ENCODE measurements around the gene CSF3. TPM values are rescaled to one million over a fixed set of nuclear protein-coding genes. Genes with fewer than 3 reads are reported as not detected.
"Not testable (repeated sequence)": the region's sequence is repeated elsewhere in the genome, so short reads cannot be mapped to it uniquely, and the experiment has no call there.

Gene CSF3
- total RNA-seq, 1 experiment from 2014 or later = 0.38 TPM

DNA sequence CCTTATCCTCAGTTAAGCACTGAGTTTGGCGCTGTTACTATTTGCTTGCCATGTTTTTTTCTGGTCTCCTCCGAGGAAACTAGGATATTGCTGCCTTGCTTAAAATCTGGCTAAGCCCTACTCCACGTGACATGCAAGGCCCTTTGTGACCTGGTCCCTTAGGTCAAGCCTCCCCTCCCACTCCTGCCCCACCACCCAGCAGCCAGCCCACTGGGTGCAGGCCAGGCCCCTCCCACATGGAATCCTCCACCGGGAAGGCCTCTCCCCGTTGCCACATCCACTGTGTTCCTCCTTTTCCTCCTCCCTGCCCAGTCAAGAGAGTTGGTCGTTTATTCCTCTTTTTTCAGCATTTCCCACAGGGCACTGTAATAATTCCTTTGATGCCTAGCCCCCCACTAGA is 18.4 kb upstream of the CSF3 start:
- H3K27me3 Mint-ChIP-seq (ENCODE audit: unreplicated experiment) = no peaks in the 10 kb centered on the region
- no peak overlapping the region for H3K27ac Mint-ChIP-seq (ENCODE audit: unreplicated experiment)
- H3K4me1 Mint-ChIP-seq (ENCODE audit: low read depth, unreplicated experiment) = no peaks in the 10 kb centered on the region
- BruUV-seq (replicated peaks) = no TSS peak
- TF ChIP-seq, protein P1, sequence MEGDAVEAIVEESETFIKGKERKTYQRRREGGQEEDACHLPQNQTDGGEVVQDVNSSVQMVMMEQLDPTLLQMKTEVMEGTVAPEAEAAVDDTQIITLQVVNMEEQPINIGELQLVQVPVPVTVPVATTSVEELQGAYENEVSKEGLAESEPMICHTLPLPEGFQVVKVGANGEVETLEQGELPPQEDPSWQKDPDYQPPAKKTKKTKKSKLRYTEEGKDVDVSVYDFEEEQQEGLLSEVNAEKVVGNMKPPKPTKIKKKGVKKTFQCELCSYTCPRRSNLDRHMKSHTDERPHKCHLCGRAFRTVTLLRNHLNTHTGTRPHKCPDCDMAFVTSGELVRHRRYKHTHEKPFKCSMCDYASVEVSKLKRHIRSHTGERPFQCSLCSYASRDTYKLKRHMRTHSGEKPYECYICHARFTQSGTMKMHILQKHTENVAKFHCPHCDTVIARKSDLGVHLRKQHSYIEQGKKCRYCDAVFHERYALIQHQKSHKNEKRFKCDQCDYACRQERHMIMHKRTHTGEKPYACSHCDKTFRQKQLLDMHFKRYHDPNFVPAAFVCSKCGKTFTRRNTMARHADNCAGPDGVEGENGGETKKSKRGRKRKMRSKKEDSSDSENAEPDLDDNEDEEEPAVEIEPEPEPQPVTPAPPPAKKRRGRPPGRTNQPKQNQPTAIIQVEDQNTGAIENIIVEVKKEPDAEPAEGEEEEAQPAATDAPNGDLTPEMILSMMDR (IDR thresholded peaks at IDR 0.05; ENCODE audit: unreplicated experiment) = no peak
- CTCF ChIA-PET = interaction anchor here (0.6 to 76.9 kb wide), 26 partner anchors 5 to 537 kb away, joined by 3 to 6506 read pairs (median 5); partner anchors contain the start of genes CSF3, ERBB2, GSDMA and GSDMB
- peaks cover 77% of the 10 kb centered on the region for H3K36me3 Mint-ChIP-seq (ENCODE audit: insufficient read depth, unreplicated experiment)
- DNase-seq = no peak
- H3K9me3 Mint-ChIP-seq (ENCODE audit: low read depth, unreplicated experiment) = no peaks in the 10 kb centered on the region
- no peak overlapping the region for H3K4me3 Mint-ChIP-seq (ENCODE audit: low read depth, unreplicated experiment)
- intact Hi-C loops (cut with micrococcal nuclease; ENCODE audit: unreplicated experiment) = no loop called here

- H3K9me3 Mint-ChIP-seq (ENCODE audit: low read depth, unreplicated experiment) = no peaks in the 10 kb centered on the region
- CTCF ChIA-PET = interaction anchor here (0.6 to 76.9 kb wide), 22 partner anchors 4 to 536 kb away, joined by 3 to 6506 read pairs (median 6); partner anchors contain the start of genes CSF3, ERBB2, GSDMA and GSDMB
- TF ChIP-seq, protein P1 (IDR thresholded peaks at IDR 0.05; ENCODE audit: unreplicated experiment) = no peak
- intact Hi-C loops (cut with micrococcal nuclease; ENCODE audit: unreplicated experiment) = no loop called here
- BruUV-seq (replicated peaks) = TSS peak; percentile 42
- no peak overlapping the region for H3K27ac Mint-ChIP-seq (ENCODE audit: unreplicated experiment)
- H3K4me1 Mint-ChIP-seq (ENCODE audit: low read depth, unreplicated experiment) = no peaks in the 10 kb centered on the region
- no peaks in the 10 kb centered on the region for H3K27me3 Mint-ChIP-seq (ENCODE audit: unreplicated experiment)
- peak; percentile 67 for DNase-seq
- H3K4me3 Mint-ChIP-seq (ENCODE audit: low read depth, unreplicated experiment) = no peak overlapping the region
- H3K36me3 Mint-ChIP-seq (ENCODE audit: insufficient read depth, unreplicated experiment) = peaks cover 70% of the 10 kb centered on the region
Observed at GRCh38 chr17:39997543-39997942, 17.7 kb upstream of the CSF3 start.

DNA sequence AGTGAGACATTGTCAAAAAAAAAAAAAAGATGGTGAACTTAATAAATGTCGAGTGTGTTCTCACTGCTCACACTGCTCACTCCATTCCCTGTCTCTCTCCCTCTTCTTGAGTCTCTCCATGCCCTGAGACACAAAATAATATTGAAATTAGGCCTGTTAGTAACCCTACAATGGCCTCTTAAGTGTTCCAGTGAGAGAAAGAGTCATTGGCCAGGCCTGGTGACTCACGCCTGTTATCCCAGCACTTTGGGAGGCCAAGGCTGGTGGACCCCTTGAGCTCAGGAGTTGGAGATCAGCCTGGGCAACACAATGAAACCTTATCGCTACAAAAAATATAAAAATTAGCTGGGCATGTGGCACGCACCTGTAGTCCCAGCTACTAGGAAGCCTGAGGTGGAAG is 16.2 kb upstream of the CSF3 start:
- no peaks in the 10 kb centered on the region for H3K4me1 Mint-ChIP-seq (ENCODE audit: low read depth, unreplicated experiment)
- DNase-seq = no peak
- TF ChIP-seq, protein P1 (IDR thresholded peaks at IDR 0.05; ENCODE audit: unreplicated experiment) = no peak
- BruUV-seq (replicated peaks) = no TSS peak
- no peak overlapping the region for H3K4me3 Mint-ChIP-seq (ENCODE audit: low read depth, unreplicated experiment)
- no peaks in the 10 kb centered on the region for H3K9me3 Mint-ChIP-seq (ENCODE audit: low read depth, unreplicated experiment)
- intact Hi-C loops (cut with micrococcal nuclease; ENCODE audit: unreplicated experiment) = no loop called here
- peaks cover 2% of the 10 kb centered on the region for H3K27me3 Mint-ChIP-seq (ENCODE audit: unreplicated experiment)
- peaks cover 54% of the 10 kb centered on the region for H3K36me3 Mint-ChIP-seq (ENCODE audit: insufficient read depth, unreplicated experiment)
- CTCF ChIA-PET = interaction anchor here (0.6 to 76.9 kb wide), 17 partner anchors 3 to 457 kb away, joined by 3 to 6506 read pairs (median 5); partner anchors contain the start of genes CSF3, GSDMA, GSDMB and LRRC3C
- no peak overlapping the region for H3K27ac Mint-ChIP-seq (ENCODE audit: unreplicated experiment)

- intact Hi-C loops (cut with micrococcal nuclease; ENCODE audit: unreplicated experiment) = no loop called here
- TF ChIP-seq, protein P1 (IDR thresholded peaks at IDR 0.05; ENCODE audit: unreplicated experiment) = no peak
- Mint-ChIP-seq H3K9me3 (ENCODE audit: low read depth, unreplicated experiment) (peaks cover 3% of the 10 kb centered on the region), H3K27ac (ENCODE audit: unreplicated experiment) (no peak overlapping the region), H3K4me3 (ENCODE audit: low read depth, unreplicated experiment) (no peak overlapping the region), H3K27me3 (ENCODE audit: unreplicated experiment) (peaks cover 13% of the 10 kb centered on the region), H3K36me3 (ENCODE audit: insufficient read depth, unreplicated experiment) (peaks cover 43% of the 10 kb centered on the region), H3K4me1 (ENCODE audit: low read depth, unreplicated experiment) (no peaks in the 10 kb centered on the region)
- BruUV-seq (replicated peaks) = TSS peak; percentile 6
- CTCF ChIA-PET = interaction anchor here (0.8 to 76.9 kb wide), 16 partner anchors 2 to 383 kb away, joined by 3 to 6506 read pairs (median 5); partner anchors contain the start of genes CSF3, GSDMA, GSDMB and LRRC3C
- DNase-seq = no peak
Observed at GRCh38 chr17:40000161-40000560, 15.1 kb upstream of the CSF3 start.

DNA sequence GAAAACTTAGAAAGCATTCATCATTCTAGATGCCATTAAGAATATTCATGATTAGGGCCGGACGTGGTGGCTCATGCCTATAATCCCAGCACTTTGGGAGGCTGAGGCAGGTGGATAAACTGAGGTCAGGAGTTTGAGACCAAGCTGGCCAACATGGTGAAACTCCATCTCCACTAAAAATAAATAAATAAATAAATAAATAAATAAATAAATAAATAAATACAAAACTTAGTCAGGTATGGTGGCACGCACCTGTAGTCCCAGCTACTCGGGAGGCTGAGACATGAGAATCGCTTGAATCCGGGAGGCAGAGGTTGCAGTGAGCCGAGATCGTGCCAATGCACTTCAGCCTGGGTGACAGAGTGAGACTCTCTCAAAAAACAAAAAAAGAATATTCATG is 13.9 kb upstream of the CSF3 start:
- not testable (repeated sequence) for H3K4me3 Mint-ChIP-seq (ENCODE audit: low read depth, unreplicated experiment)
- CTCF ChIA-PET = interaction anchor here (0.8 to 76.9 kb wide), 12 partner anchors 1 to 384 kb away, joined by 3 to 6506 read pairs (median 6); partner anchors contain the start of genes CSF3, GSDMA, GSDMB and LRRC3C

More for the DNA sequence above, 13.9 kb upstream of the CSF3 start:
- Mint-ChIP-seq H3K36me3 (ENCODE audit: insufficient read depth, unreplicated experiment) (peaks cover 32% of the 10 kb centered on the region), H3K27me3 (ENCODE audit: unreplicated experiment) (peaks cover 21% of the 10 kb centered on the region)
- H3K9me3 Mint-ChIP-seq (ENCODE audit: low read depth, unreplicated experiment); H3K27ac Mint-ChIP-seq (ENCODE audit: unreplicated experiment); DNase-seq; BruUV-seq (replicated peaks); intact Hi-C loops (cut with micrococcal nuclease; ENCODE audit: unreplicated experiment); H3K4me1 Mint-ChIP-seq (ENCODE audit: low read depth, unreplicated experiment): not testable (repeated sequence)

All from Calu3 (cell line).